ENCODE data around the gene TULP1. TPM values are rescaled to one million over a fixed set of nuclear protein-coding genes. Genes with fewer than 3 reads are reported as not detected.

TULP1 gene
- total and polyA plus RNA-seq, 4 donors, result not detected

DNA sequence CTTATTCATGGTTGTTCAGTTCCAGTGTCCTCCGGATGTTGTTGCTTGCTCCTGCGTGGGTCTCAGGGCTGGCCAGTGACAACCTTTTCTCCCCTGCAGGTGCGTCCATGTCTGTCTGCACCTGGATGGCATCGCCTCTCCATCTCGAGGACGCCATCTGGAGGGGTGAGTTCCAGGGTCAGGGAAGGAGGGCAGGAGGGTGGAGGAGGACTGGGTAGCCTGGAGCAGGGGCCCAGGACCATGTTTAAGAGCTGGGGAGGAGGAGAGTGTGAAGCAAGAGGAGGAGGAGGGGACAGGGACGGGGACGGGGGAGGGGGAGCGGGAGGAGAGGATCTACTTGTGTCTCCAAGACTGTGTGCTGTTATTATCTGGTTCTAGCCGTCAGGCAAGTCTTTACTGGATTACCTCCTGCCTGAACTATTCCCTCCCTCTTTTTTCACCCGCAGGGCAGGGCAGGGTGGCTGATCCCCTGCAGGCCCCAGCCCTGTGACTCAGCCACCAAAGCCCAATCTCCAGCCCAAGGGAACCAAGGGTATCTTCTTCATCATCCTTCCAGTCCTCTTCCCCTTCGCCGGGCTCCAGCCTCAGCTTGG lies 32.2 kb upstream of the TULP1 start:
- no peak overlapping the region for H3K27ac ChIP-seq (ENCODE audit: low read depth in 1 of 2, low read length in 2 of 2)
- H3K27me3 ChIP-seq (ENCODE audit: control insufficient read depth in 4 of 4, insufficient read depth in 4 of 4, low read length in 3 of 4), result no peaks in the 10 kb centered on the region
- no peaks in the 10 kb centered on the region for H3K4me1 ChIP-seq (ENCODE audit: control insufficient read depth in 4 of 4, insufficient read depth in 4 of 4, low read length in 3 of 4)
- no peak for DNase-seq (ENCODE audit: low spot score)
- H3K9ac ChIP-seq (ENCODE audit: low read depth in 1 of 2, low read length in 2 of 2), result no peak overlapping the region
- TF ChIP-seq FOXA2 (IDR thresholded peaks at IDR 0.05) (no peak), YY1 (IDR thresholded peaks at IDR 0.05) (no peak), HNF4G (IDR thresholded peaks at IDR 0.05) (no peak), EGR1 (IDR thresholded peaks at IDR 0.05; ENCODE audit: low read depth in 2 of 2) (no peak), FOXA1 (IDR thresholded peaks at IDR 0.05) (no peak), GABPA (IDR thresholded peaks at IDR 0.05 in 1 of 2, conservative IDR thresholded peaks at IDR 0.05 in 1 of 2) (no peak), RAD21 (IDR thresholded peaks at IDR 0.05) (no peak), JUND (IDR thresholded peaks at IDR 0.05) (no peak), TAF1 (conservative IDR thresholded peaks at IDR 0.05) (no peak)
- TF ChIP-seq, protein P1, sequence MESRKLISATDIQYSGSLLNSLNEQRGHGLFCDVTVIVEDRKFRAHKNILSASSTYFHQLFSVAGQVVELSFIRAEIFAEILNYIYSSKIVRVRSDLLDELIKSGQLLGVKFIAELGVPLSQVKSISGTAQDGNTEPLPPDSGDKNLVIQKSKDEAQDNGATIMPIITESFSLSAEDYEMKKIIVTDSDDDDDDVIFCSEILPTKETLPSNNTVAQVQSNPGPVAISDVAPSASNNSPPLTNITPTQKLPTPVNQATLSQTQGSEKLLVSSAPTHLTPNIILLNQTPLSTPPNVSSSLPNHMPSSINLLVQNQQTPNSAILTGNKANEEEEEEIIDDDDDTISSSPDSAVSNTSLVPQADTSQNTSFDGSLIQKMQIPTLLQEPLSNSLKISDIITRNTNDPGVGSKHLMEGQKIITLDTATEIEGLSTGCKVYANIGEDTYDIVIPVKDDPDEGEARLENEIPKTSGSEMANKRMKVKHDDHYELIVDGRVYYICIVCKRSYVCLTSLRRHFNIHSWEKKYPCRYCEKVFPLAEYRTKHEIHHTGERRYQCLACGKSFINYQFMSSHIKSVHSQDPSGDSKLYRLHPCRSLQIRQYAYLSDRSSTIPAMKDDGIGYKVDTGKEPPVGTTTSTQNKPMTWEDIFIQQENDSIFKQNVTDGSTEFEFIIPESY (IDR thresholded peaks at IDR 0.05), result no peak
- H3K4me3 ChIP-seq (ENCODE audit: low read depth in 1 of 3, low read length in 3 of 3), result no peak overlapping the region
- WGBS, result 52% methylated on average over 13 of the region's 13 CpGs
- no peaks in the 10 kb centered on the region for H3K36me3 ChIP-seq (ENCODE audit: control insufficient read depth in 4 of 4, insufficient read depth in 3 of 4, low read depth in 1 of 4, low read length in 3 of 4)
- H3K9me3 ChIP-seq (ENCODE audit: control insufficient read depth in 4 of 4, low read length in 3 of 4), result no peaks in the 10 kb centered on the region

GRCh38 chr6:35543459-35544193 lies 30.9 kb upstream of the TULP1 start:
- Histone ChIP-seq H3K9ac (ENCODE audit: low read depth in 1 of 2, low read length in 2 of 2) (no peak overlapping the region), H3K36me3 (ENCODE audit: control insufficient read depth in 4 of 4, insufficient read depth in 3 of 4, low read depth in 1 of 4, low read length in 3 of 4) (no peaks in the 10 kb centered on the region), H3K4me1 (ENCODE audit: control insufficient read depth in 4 of 4, insufficient read depth in 4 of 4, low read length in 3 of 4) (no peaks in the 10 kb centered on the region), H3K27ac (ENCODE audit: low read depth in 1 of 2, low read length in 2 of 2) (no peak overlapping the region), H3K27me3 (ENCODE audit: control insufficient read depth in 4 of 4, insufficient read depth in 4 of 4, low read length in 3 of 4) (no peaks in the 10 kb centered on the region), H3K9me3 (ENCODE audit: control insufficient read depth in 4 of 4, low read length in 3 of 4) (no peaks in the 10 kb centered on the region), H3K4me3 (ENCODE audit: low read depth in 1 of 3, low read length in 3 of 3) (no peak overlapping the region)
- TF ChIP-seq EGR1 (IDR thresholded peaks at IDR 0.05; ENCODE audit: low read depth in 2 of 2), result no peak
- no peak for DNase-seq (ENCODE audit: low spot score)
- 79% methylated on average over 16 of the region's 16 CpGs for WGBS

DNA sequence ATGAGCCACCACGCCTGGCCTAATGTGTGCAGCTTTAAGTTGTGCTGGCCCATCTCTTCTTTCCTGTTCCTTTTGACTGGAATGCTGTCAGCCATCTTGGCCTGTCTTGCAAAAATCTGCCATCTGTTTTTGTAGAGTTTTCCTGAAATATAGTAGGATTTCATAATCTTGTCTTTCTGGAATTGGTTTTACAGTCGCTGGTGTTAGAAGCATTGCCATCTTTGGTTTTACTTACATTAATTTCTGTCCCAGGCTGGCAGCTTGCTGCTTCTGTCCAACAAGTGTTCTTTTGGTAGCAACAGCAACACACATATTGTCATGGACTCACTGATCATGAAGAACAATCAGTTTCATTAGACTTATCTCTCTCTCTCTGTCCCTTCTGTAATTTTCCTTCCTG lies 29.1 kb upstream of the TULP1 start:
- Histone ChIP-seq H3K4me1 (ENCODE audit: control insufficient read depth in 4 of 4, insufficient read depth in 4 of 4, low read length in 3 of 4) (no peaks in the 10 kb centered on the region), H3K9ac (ENCODE audit: low read depth in 1 of 2, low read length in 2 of 2) (no peak overlapping the region), H3K27me3 (ENCODE audit: control insufficient read depth in 4 of 4, insufficient read depth in 4 of 4, low read length in 3 of 4) (no peaks in the 10 kb centered on the region), H3K4me3 (ENCODE audit: low read depth in 1 of 3, low read length in 3 of 3) (no peak overlapping the region), H3K9me3 (ENCODE audit: control insufficient read depth in 4 of 4, low read length in 3 of 4) (no peaks in the 10 kb centered on the region), H3K27ac (ENCODE audit: low read depth in 1 of 2, low read length in 2 of 2) (no peak overlapping the region), H3K36me3 (ENCODE audit: control insufficient read depth in 4 of 4, insufficient read depth in 3 of 4, low read depth in 1 of 4, low read length in 3 of 4) (no peaks in the 10 kb centered on the region)
- no peak for TF ChIP-seq JUND (IDR thresholded peaks at IDR 0.05)
- TF ChIP-seq RAD21 (IDR thresholded peaks at IDR 0.05), result no peak
- TF ChIP-seq ATF3 (IDR thresholded peaks at IDR 0.05), result no peak
- no peak for TF ChIP-seq TAF1 (conservative IDR thresholded peaks at IDR 0.05)
- WGBS, result 97% methylated on average over 2 of the region's 2 CpGs
- DNase-seq (ENCODE audit: low spot score), result no peak
